Measurements from ENCODE around the gene FAM200B. TPM values are rescaled to one million over a fixed set of nuclear protein-coding genes. Genes with fewer than 3 reads are reported as not detected.

FAM200B gene
- polyA plus RNA-seq, 4 donors, result 53.3 to 96.1 (median 67.1) TPM

DNA sequence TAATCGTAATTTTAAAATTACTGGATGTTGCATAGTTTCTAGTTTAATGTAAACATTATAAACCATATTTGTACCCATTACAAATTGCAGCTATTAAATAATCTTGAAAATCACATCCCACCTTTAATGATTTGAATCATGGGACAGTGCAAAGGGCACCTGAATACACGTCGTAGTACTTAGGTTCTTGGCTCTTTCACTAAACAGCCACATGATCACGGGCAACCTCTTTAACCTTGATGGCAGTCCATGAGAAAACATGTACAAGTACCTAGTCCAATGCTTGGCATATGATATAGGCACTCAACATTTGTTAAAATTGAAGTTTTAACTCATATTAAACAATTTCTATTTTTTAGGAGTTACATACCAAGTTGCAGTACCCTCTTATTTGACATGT is 14.6 kb upstream of the FAM200B start:
- DNase-seq (ENCODE audit: low read depth in 4 of 4, low spot score in 3 of 4), result no peak

DNA sequence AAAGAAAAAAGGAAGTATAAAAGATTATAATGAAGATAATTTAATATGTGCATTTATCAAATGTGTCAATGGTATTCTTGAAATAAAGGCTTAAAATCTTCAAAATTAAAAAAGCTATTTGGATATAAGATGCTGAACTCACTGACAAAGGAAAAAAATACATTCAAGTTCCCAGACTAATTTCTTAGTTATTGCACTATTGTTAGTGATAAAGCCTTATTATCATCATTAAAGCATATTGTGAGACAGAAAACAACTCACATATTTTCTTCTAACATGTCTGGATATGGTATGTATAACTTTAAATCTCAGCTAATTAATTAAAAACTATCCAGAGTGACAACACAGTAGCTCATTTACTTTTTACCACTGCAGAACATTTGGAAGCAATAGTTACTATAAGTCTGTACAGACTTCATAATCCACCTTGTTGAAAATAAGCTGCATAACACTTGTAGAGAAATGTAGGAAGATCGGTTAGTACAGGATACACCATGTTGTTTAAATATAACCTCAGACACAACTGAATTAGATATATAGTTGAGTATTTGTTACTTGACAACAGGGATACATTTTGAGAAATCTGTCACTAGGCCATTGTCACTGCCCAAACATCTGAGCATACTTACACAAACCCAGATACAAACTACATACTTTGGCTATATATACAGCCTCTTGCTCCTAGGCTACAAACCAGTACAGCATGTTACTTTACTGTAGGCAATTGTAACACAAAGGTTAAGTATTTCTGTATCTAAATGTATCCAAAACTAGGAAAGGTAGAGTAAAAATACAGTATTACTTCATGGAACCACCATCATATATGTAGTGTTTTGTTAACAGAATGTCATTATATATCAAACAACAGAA is 12.8 kb upstream of the FAM200B start:
- DNase-seq (ENCODE audit: low read depth in 4 of 4, low spot score in 3 of 4), result no peak

DNA sequence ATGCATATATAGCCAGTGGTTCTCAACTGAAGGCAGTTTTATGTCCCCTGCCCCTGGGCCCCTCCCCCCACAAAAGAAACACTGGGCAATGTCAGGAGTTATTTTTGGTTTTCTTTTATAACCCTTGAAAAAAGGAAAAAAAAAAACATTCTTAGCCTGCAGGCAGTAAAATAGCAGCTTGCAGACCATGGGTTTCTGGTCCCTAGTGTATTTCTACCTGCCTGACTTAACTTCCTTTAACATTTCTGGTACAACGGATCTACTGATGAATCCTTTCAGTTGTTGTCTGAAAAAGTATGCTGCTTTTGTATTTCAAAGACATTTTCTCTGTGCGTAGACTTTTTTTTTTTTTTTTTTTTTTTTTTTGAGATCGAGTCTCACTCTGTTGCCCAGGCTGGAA is 11.1 kb upstream of the FAM200B start:
- DNase-seq (ENCODE audit: low read depth in 4 of 4, low spot score in 3 of 4), result no peak

DNA sequence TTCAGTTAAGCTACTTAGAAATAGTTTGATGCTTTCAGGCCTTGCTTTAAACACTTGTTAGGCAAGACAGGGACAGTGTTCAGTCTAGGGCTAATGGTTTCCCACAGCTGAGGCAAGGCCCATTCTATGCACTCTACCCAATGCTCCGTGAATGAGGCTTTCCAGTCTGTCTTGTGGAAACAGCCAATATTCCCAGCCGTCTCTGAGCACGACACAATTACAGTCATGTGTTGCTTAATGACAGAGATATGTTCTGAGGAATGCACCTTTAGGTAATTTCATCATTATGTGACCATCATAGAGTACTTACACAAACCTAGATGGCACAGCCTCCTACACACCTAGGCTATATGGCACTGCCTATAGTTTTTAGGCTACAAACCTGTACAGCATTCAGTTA is 9.5 kb upstream of the FAM200B start:
- no peak for DNase-seq (ENCODE audit: low read depth in 4 of 4, low spot score in 3 of 4)

DNA sequence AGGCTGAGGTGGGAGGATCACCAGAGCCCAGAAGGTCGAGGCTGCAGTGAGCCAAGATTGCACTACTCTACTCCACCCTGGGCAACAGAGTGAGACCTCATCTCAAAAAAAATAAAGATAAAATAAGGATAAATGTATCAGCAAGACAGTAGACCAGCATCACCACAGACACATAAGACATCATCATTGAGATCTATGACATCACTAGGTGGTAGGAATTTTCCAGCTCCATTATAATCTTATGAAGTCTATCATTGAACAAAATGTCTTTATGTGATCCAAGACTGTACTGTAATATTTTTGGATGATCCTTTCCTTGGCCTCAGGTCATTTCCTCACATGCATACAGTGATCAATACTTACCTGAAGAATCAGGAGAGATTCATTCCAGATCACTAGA is 8.3 kb upstream of the FAM200B start:
- DNase-seq (ENCODE audit: low read depth in 4 of 4, low spot score in 3 of 4), result no peak

DNA sequence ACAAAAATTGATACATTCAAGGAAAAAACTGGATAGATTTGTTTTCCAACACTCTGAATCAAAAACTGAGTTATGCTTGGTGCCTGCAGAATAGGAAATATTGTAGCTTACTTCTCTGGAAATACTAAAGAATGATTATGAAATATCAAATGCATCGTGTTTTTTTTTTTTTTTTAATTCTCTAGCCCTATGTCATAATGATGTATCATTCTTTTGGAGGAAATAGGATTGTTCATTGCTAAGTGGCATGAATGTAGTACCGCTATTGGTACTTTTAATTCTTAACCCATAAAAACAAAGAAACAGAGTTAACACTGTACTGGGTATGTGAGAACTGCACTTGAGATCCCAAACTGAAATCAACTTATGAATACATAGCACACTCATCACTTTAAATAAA is 7.6 kb upstream of the FAM200B start:
- DNase-seq (ENCODE audit: low read depth in 4 of 4, low spot score in 3 of 4), result no peak

DNA sequence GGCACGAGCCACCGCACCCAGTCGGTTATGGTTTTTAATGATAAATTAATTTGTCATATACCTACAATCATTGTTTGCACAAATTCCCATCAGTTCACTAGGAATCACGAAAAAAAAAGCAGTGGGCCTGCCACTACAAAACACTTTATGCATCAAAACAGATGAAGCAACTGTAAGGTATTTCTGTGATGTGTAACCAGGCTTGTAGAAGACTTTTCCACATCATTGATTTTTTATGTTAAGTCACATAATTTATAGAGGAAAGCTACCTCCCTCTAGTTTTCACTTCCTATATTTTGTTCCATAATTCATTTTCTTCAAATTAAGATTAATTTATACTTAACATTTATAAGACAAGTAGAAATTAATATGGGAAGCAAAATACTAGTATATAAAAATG is 6.7 kb upstream of the FAM200B start:
- DNase-seq (ENCODE audit: low read depth in 4 of 4, low spot score in 3 of 4), result no peak

DNA sequence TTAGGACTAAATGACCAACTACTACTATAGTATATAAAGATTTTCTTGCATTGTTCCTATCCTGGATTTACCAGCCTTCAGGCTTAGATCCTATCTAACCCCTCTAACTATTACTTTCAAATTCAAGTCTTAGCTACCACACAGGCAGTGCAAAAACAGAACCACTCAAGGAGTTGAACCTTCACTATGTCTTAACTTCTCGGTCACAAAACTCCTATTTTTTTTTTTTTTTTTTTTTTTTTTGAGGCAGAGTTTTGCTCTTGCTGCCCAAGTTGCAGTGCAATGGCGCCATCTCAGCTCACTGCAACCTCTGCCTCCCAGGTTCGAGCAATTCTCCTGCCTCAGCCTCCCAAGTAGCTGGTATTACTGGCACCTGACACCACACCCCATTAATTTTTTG is 6.3 kb upstream of the FAM200B start:
- DNase-seq (ENCODE audit: low read depth in 4 of 4, low spot score in 3 of 4), result no peak

DNA sequence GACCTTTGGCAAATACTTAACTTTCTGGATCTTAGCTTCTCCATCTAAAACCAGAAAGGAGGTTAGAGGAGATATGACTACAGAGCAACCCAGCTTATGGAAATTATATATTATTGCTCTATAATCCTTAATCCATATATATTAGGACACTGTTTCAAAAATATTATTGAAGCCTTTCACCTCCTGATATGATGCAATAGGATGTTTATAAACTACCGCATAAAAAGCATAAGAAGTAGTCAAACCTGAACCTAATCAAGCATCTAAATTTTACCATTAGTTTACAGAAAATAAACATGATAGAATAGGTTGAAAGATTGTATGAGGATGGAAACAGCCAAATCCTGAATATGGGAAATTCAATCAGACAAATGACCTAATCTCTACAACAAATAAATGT is 5.6 kb upstream of the FAM200B start:
- DNase-seq (ENCODE audit: low read depth in 4 of 4, low spot score in 3 of 4), result no peak

DNA sequence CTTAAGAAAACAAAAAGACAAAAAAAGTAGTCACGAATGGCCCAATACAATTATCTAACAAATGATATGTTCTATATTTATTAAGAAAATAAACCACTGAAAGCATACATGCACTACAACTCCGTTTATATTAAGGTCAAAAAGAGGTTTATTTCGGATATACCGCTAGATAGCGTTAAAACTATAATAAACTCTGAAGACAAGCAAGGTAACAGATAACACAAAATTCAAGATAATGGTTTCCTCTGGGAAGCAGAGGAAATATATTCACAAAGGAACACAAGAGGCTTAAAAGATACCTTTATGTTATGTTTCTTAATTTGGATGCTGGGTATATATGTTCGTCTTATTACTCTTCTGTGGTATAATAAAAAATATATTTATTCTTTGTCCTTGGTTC is 4.7 kb upstream of the FAM200B start:
- DNase-seq (ENCODE audit: low read depth in 4 of 4, low spot score in 3 of 4), result no peak

DNA sequence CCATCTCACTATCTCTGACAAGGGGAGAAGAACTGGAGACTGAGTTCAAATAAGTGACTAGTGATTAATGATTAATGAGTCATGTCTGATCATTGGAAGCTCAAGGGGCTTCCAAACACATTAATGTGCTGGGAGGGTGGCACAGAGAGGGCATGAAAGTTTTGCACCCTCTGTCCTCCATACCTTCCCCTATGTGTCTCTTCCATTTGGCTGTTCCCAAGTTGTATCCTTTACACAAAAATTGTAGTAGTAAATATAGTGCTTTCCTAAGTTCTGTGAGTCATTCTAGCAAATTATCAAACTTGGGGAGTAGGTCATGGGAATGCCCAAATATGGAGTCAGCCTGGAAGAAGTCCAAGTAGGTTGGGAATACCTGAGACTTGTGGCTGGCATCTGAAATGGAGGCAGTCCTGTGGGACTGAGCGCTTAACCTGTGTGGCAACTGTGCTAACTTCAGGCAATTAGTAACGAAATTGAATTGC is 4.1 kb upstream of the FAM200B start:
- DNase-seq (ENCODE audit: low read depth in 4 of 4, low spot score in 3 of 4), result peak in 1 of 4 donors; percentile 48

DNA sequence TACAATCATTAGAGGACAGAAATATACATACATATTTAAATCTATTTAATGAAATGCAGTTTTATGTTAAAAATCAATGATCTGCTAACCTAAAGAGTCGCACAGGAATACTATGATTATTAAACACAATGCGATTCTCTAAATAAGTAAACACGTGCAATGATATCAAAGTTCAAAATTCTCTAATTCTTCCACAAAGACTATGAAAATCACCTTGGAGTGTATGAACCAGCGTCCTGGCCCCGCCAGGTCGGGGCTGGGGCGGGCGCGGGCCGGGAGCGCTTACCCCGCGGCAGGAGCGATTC is 608 bp upstream of the FAM200B start:
- DNase-seq (ENCODE audit: low read depth in 4 of 4, low spot score in 3 of 4), result no peak

DNA sequence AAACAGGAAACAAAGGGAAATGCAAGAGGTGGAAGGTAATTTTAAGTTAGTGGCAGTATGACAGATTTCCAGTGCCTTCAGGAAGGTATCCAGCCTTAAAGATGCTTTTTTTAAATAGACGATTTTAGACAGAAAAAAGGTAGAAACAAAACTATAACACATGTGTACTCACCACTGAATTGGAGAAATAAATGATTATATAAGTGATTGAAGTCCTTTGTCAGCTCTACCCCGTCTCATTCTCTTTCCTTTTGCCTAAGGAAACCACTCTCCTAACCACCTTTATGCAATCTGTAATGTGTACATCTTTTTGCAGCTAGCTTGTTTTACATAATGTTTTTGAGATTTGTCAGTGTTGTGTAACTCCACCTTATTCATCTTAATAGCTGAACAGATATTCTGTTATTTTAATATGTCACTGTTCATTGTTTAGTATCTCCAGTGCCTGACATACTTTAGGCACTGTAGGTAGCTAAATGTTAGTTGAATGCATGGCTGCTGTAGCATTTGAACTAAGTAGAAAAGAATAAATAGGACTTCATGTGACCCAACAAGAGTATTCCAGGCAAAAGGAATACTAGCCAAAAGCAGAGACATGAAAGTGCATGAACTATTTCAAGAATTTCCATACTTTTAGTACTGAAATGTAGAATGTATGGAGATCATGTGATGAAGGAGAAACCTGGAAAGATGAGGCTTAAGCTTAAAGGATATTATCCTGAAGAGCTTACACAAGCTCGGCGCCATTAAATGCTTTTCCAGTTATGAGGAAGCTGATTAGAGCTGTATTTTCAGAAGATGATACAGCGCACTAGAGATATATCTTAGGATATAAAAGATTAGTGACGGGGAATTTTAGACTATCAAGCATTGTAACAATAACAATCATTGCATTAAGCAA is 865 bp downstream of the FAM200B start:
- no peak for DNase-seq (ENCODE audit: low read depth in 4 of 4, low spot score in 3 of 4)

DNA sequence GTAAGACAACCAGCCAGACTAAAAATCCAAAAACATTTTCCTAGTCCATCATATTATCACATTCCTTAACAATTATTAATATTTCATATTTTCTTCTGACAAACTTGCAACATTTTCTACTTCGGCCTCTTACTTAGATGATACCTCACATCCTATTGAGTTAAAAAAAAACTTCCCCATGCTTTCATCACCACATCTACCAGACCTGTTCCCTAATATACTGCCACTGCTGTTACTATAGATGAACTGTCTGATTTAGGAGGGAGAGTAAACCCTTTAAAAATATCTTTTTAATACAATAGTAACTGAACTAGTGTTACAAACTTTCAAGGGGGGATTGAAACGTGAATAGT is 1.5 kb downstream of the FAM200B start:
- no peak for DNase-seq (ENCODE audit: low read depth in 4 of 4, low spot score in 3 of 4)

DNA sequence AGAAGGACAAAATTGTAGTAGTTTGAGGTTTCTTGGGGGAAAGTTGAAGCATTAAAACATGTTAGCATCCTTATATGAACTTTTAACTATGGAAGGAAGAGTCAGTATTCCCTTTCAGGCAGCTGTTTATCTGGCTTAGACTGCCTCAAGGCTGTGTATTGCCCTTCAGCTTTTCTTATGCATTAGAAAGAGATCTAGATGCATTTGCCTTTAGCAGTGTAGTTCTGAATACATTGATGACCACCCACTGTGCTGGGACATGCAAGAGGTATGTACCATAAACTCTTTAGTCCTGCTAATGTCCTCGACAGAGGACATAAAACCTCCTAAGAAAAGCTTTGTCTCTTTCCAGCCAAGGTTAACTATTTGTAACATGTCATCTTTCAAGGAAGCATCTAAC is 2.9 kb downstream of the FAM200B start:
- no peak for DNase-seq (ENCODE audit: low read depth in 4 of 4, low spot score in 3 of 4)

DNA sequence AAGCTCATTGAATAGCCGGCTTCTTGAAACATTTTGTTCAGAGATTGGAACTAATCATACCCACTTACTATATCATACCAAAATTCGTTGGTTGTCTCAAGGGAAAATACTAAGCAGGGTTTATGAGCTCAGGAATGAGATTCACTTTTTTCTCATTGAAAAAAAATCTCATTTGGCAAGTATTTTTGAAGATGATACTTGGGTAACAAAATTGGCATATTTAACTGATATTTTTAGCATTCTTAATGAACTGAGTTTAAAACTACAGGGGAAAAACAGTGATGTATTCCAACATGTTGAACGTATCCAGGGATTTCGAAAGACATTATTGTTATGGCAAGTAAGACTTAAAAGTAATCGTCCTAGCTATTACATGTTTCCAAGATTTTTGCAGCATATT is 6.4 kb downstream of the FAM200B start:
- DNase-seq (ENCODE audit: low read depth in 4 of 4, low spot score in 3 of 4), result no peak

DNA sequence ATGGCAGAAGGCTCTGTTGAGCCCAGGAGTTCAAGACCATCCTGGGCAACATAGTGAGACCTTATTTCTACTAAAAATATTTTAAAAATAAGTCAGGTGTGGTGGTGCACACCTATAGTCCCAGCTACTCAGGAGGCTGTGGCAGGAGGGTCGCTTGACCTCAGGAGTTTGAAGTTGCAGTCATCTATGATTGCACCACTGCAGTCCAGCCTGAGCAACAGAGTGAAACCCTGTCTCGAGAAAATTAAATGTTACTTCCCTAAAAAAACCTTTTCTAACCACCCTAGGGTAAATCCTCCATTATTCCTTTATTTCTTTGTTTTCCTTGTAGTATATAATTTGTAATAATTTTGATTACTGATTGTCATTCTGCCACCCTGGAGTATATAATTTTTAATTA is 7.9 kb downstream of the FAM200B start:
- DNase-seq (ENCODE audit: low read depth in 4 of 4, low spot score in 3 of 4), result no peak

DNA sequence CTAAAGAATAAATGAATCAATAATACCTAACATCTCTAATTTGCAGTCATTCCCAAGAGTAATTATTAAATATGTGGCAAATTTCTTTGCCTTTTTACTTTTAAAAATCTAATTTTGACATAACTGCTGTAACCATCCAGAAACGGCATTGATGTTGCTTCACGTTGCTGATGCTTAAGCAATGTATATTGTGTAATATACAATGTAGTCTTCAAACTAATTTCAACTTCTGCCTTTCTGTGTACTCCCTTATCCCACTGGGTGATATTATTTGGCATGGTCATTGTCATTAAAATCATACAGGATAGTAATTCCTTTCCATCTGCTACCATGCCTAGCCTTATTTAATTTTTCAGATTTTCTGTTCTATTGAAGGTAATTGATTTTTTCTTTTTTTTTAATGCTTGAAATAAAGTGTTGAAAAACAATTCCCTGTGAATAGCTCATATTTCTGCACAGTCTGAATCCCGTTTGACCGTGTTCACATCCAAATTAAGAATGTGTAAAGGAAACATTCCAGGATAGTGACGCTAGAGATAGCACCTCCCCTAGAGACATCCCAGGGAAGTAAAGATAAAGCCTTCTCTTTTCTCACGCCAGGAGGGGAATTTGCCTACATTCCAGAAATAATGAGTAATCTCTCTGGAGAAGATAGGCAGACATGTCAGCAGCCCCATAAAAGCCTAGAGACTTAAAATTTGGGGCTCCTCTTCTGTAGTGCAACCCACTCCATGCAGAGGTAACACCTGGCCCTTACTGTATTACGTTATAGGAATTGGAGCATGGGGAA is 8.6 kb downstream of the FAM200B start:
- DNase-seq (ENCODE audit: low read depth in 4 of 4, low spot score in 3 of 4), result no peak

DNA sequence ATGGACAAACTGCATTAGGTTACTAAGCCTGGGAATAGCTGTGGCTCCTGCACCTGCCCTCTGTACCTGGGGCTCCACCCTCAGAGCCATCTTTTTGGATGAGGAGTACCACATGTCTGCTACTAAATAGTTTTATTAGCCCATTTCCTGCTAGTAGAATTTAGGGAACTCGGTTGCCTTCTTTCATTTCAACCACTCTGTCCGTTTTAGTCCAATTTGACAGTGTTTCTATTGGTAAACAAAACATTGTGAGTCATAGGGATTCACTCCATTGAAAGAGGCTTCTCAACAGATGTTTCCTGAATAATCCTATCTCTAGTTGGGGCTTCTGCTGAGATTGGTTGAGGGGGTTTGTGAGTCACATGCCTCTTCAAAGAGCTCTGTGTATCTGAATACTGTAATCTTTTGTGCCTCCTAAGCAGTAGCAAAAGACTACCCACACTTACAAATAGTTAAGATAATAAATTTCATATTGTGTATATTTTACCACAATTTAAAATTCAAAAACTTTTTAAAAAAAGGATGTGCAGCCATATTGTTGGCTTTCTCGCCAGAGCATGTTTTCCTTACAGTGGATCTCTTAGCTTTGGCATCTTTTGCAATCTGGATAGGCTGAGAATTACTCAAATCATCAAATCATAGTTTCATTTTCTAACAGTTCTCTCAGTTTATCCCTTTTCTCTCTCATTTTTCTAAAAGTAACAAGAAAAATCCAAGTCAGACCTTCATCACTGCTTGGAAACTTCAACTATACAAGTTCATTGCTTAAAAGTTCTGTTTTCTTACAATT is 9.9 kb downstream of the FAM200B start:
- DNase-seq (ENCODE audit: low read depth in 4 of 4, low spot score in 3 of 4), result no peak

DNA sequence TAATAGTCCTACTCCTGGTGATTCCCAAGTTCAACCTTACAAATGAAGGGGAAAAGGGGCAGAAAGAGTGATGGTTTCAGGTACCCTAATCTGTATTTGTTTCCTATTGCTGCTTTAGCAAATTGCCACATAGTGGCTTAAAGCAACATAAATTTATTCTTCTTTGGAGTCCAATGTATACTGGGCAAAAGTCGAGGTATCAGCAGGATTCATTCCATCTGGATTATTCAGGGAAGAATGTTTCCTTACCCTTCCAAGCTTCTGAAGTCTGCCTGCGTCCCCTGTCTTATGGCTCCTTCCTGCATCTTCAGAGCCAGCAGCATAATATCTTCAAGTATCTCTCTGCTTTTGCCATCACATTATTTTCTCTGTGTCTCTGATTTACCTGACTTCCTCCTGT is 11.0 kb downstream of the FAM200B start:
- DNase-seq (ENCODE audit: low read depth in 4 of 4, low spot score in 3 of 4), result no peak

Data from left renal pelvis (tissue), 4 donors.